Type B pancreatic cell (in vitro differentiated cells): Measurements from ENCODE around the gene APLP1. TPM values are rescaled to one million over a fixed set of nuclear protein-coding genes. Genes with fewer than 3 reads are reported as not detected.

ENCODE experiments used
- DNase-seq: peaks from one replicate; pipeline ENCODE4 v3.0.0; 2021; ENCODE audit warnings: mixed read lengths; ENCODE audit not compliant: unreplicated experiment; ENCODE audit errors: extremely low spot score
- H3K27ac Mint-ChIP-seq: 2 replicates; pipeline ENCODE4 v1.8.0; 2021; ENCODE audit warnings: mild to moderate bottlenecking, mixed read lengths
- H3K27me3 Mint-ChIP-seq: 2 replicates; pipeline ENCODE4 v1.8.0; 2021; ENCODE audit warnings: mixed read lengths
- H3K36me3 Mint-ChIP-seq: 2 replicates; pipeline ENCODE4 v1.8.0; 2021; ENCODE audit warnings: mixed read lengths
- H3K4me1 Mint-ChIP-seq: one replicate; pipeline ENCODE4 v1.8.0; 2021; ENCODE audit warnings: mixed read lengths; ENCODE audit not compliant: unreplicated experiment
- H3K4me3 Mint-ChIP-seq: 2 replicates; pipeline ENCODE4 v1.8.0; 2021; ENCODE audit warnings: mild to moderate bottlenecking, mixed read lengths
- H3K9me3 Mint-ChIP-seq: 2 replicates; pipeline ENCODE4 v1.8.0; 2021; ENCODE audit warnings: mixed read lengths
- CTCF ChIP-seq: fragments of 200-600 bp; sonication (generic); conservative IDR thresholded peaks from 2 replicates; pipeline ENCODE4 v1.5.0; 2021; ENCODE audit warnings: antibody characterized with exemption, mild to moderate bottlenecking
- total RNA-seq: library from RNA; stranded (reverse); gene quantifications from 2 replicates; pipeline ENCODE4 v1.2.1, GENCODE V29; 2021; ENCODE audit warnings: low replicate concordance

The APLP1 gene
- total RNA-seq, 1 donor from 2014 or later: 120 TPM

GRCh38 chr19:35882114-35882832, 13.9 kb downstream of the APLP1 start:
- H3K4me3 Mint-ChIP-seq: no peak overlapping the region
- H3K4me1 Mint-ChIP-seq: peaks cover 7% of the 10 kb centered on the region
- H3K27ac Mint-ChIP-seq: no peak overlapping the region
- H3K9me3 Mint-ChIP-seq: no peaks in the 10 kb centered on the region
- peaks cover 3% of the 10 kb centered on the region for H3K36me3 Mint-ChIP-seq
- peak; percentile 69 for TF ChIP-seq CTCF
- DNase-seq: no peak
- H3K27me3 Mint-ChIP-seq: peaks cover 6% of the 10 kb centered on the region

- H3K9me3 Mint-ChIP-seq: no peaks in the 10 kb centered on the region
- no peak for DNase-seq
- no peak for TF ChIP-seq CTCF
- peaks cover 11% of the 10 kb centered on the region for H3K36me3 Mint-ChIP-seq
- H3K4me1 Mint-ChIP-seq: peaks cover 7% of the 10 kb centered on the region
- H3K27me3 Mint-ChIP-seq: peaks cover 6% of the 10 kb centered on the region
- H3K27ac Mint-ChIP-seq: no peak overlapping the region
- no peak overlapping the region for H3K4me3 Mint-ChIP-seq
These were observed 15.5 kb downstream of the APLP1 start for GRCh38 chr19:35883882-35884281.

- H3K27ac Mint-ChIP-seq: no peak overlapping the region
- no peak for TF ChIP-seq CTCF
- H3K27me3 Mint-ChIP-seq: no peaks in the 10 kb centered on the region
- H3K9me3 Mint-ChIP-seq: no peaks in the 10 kb centered on the region
- no peak overlapping the region for H3K4me3 Mint-ChIP-seq
- no peaks in the 10 kb centered on the region for H3K4me1 Mint-ChIP-seq
- no peak for DNase-seq
- peaks cover 19% of the 10 kb centered on the region for H3K36me3 Mint-ChIP-seq
These were observed 16.9 kb downstream of the APLP1 start for GRCh38 chr19:35885225-35885738.

- Mint-ChIP-seq H3K27ac (no peak overlapping the region), H3K36me3 (peaks cover 22% of the 10 kb centered on the region), H3K9me3 (no peaks in the 10 kb centered on the region), H3K4me3 (no peak overlapping the region), H3K27me3 (no peaks in the 10 kb centered on the region), H3K4me1 (no peaks in the 10 kb centered on the region)
- no peak for TF ChIP-seq CTCF
- DNase-seq: no peak
These were observed 17.5 kb downstream of the APLP1 start for GRCh38 chr19:35885904-35886303.

DNA sequence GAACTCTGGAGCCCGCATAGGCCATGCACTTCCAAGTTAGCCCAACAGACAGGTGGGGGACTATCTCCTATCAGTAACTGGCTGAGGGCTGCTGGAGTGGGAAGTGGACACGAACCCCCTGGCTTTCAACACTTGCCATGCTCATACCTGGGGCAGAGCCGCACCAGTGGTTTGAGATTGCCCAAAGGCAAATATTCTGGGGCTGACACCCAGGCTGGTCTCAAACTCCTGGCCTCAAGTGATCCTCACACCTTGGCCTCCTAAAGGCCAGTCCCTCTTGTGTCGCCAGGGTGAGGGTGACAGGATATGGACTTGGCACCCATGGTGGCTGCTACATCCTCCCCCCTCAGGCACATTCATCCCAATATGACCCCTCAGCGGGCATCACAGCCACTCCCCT, 18.8 kb downstream of the APLP1 start:
- no peak for DNase-seq
- peaks cover 25% of the 10 kb centered on the region for H3K36me3 Mint-ChIP-seq
- no peaks in the 10 kb centered on the region for H3K27me3 Mint-ChIP-seq
- no peak for TF ChIP-seq CTCF
- no peak overlapping the region for H3K4me3 Mint-ChIP-seq
- H3K4me1 Mint-ChIP-seq: no peaks in the 10 kb centered on the region
- H3K27ac Mint-ChIP-seq: no peak overlapping the region
- no peaks in the 10 kb centered on the region for H3K9me3 Mint-ChIP-seq
